ENCODE measurements around the gene CRK.
"Not testable (repeated sequence)": the region's sequence is repeated elsewhere in the genome, so short reads cannot be mapped to it uniquely, and the experiment has no call there.

CRK gene

DNA sequence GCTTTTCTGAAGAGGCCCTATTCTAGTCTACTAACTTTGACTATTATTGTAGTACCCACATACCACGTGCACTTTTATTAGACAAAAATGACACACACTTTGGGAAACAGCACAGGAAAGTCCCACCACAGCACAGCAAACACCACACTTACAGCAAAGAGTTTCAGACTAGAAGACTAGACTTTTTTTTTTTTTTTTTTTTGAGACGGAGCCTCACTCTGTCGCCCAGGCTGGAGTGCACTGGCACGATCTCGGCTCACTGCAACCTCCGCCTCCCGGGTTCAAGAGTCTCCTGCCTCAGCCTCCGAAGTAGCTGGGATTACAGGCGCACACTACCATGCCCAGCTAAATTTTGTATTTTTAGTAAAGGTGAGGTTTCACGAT is 76.1 kb downstream of the CRK start:
- peak in 1 of 2 donors; percentile 51 for DNase-seq

DNA sequence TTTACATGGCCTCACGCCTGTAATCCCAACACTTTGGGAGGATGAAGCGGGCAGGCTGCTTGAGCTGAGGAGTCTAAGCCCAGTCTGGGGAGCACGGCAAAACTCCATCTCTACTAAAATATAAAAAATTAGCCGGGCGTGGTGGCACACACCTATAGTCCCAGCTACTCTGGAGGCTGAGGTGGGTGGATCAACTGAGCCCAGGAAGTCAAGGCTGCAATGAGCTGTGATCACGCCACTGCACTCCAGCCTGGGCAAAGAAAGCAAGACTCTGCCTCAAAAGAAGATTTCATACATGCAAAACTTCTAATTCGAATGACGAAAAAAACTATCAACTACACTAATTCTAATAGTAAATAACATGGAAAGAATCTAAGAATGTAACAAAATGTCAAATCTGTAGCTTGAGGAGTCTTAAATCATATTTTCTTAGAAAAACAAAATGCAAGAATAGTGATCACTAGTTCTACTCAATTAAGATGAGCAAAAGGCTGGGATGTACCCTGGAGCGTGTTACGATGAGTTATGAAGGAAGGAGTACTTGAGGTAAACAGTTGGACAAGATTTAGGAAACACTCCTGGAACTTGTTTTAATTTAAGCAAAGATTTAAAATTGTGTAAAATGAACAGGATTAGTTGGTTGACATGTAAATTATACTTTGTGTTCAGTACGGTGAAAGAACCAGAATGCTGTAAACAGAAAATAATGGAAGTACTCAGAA is 76.7 kb downstream of the CRK start:
- DNase-seq, result no peak

DNA sequence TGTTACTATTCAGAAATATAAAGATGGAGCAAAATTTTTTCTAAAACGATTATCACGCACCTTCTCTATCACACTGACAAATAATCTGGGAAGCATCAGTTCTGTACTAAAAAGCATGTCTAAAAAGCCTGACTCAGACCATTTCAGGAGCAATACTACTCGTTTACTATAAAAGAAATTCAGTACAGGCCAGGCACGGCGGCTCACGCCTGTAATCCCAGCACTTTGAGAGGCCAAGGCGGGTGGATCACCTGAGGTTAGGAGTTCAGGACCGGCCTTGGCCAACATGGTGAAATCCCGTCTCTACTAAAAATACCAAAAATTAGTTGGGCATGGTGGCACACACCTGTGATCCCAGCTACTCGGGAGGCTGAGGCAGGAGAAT is 77.6 kb downstream of the CRK start:
- not testable (repeated sequence) for DNase-seq

DNA sequence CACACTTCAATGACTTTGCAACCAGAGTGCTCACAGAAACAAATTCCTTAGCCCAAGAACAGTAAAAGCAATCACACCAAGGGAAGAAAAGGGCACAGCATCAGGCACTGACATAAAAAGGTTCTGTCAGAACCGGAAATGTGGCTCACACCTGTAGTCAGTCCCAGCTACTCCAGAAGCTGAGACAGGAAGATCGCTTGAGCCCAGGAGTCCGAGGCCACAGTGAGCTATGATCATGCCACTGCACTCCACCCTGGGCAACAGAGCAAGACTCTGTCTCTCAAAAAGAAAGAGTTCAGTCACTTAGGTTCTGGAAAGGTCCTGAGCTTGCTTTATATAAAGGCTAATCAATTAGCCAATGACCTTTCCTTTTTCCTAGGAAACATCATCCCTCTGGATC is 78.7 kb downstream of the CRK start:
- DNase-seq, result no peak

DNA sequence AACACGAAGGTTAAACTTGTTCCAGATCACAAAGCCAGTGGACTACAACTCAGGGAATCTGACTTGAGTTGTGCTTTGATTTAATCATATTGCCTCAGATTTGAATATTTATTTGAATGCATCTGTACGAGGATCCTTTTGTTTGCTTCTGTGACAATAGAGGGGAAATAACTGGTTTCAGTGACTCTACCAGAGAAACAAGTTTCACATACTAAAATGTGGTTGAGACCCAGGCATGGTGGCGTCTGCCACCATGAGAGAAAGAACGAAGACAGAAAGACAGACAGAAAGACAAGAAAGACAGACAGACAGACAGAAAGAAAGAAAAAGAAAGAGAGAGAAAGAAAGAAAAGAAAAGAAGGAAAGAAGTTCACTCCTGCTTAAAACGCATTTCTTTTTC is 80.0 kb downstream of the CRK start:
- DNase-seq, result no peak

DNA sequence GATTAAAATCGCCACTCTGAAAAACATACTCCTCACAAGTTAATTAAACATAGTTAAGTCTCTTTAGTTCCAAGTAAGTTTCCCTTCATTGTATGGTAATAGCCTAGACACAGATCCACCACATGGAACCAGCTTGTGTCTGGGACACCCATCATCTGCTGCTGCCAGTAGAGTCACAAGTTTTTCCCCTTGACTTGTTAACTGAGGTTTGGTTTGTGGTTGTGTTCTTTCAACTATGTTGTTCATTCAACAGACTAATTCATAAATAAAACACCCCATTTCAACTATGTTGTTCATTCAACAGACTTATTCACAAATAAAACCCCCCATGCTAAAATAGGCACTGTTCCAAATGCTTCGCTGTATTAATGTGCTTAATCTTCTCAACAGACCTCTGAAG is 80.4 kb downstream of the CRK start:
- DNase-seq, result no peak

DNA sequence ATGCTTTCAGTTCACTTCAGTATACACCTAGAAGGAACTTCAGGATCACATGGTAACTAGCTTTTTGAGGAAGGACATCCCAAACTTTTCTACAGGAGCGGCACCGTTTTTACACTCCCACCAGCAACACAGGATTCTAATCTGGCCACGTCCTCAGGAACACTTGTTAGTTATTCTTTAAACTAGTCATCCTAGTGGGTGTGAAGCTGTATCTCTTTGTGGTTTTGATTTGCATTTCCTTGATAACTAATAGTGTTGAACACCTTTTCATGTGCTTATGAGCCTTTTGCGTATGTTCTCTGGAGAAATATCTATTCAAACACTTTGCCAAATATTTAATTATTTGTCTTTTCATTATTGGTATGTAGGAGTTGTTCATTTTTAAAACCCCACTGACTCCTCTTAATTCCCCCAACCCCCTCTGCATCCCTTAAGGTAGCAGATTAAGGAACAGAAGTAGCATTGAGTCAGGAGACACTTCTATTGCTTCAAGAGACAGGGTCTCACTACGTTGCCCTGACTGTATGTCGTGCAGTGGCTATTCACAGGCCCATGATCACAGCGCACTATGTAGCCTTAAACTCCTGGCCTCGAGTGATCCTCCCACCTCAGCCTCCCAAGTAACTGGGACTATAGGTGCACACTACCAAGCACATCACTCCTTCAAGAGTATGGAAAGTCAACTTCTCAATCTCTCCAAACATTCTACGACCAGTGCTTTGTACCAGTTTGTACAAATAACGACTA is 81.4 kb downstream of the CRK start:
- DNase-seq, result no peak

DNA sequence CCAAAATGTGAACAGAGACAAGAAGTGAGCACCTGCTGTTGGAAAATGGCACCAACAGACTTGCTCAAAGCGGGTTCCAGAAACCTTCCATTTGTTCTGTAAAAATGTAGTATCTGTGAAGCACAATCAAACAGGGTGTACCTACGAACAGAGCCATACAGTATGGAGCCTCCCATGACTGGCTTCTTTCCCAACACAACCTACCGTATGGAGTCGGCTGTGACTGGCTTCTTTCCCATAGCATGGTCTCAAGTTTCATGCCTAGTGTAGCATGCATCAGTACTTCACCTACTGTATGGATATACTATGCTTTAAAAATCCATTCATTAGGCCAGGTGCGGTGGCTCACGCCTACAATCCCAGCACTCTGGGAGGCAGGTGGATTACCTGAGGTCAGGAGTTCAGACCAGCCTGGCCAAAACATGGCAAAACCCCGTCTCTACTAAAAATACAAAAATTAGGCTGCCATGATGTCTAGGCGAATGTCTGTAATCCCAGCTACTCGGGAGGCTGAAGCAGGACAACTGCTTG is 82.3 kb downstream of the CRK start:
- DNase-seq, result no peak

DNA sequence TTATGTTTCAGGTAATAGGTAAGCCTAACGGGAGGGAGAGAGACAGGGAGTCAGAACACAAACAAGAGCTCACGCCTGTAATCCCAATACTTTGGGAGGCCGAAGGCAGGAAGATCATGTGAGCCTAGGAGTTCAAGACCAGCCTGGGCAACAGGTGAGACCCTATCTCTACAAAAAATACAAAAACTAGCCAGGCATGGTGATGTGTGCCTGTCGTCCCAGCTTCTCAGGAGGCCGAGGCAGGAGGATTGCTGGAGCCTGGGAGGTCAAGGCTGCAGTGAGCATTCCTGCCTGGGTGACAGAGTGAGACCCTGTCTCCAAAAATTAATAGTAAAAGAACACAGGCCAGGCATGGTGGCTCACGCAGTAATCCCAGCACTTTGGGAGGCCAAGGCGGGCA is 83.4 kb downstream of the CRK start:
- DNase-seq, result no peak

DNA sequence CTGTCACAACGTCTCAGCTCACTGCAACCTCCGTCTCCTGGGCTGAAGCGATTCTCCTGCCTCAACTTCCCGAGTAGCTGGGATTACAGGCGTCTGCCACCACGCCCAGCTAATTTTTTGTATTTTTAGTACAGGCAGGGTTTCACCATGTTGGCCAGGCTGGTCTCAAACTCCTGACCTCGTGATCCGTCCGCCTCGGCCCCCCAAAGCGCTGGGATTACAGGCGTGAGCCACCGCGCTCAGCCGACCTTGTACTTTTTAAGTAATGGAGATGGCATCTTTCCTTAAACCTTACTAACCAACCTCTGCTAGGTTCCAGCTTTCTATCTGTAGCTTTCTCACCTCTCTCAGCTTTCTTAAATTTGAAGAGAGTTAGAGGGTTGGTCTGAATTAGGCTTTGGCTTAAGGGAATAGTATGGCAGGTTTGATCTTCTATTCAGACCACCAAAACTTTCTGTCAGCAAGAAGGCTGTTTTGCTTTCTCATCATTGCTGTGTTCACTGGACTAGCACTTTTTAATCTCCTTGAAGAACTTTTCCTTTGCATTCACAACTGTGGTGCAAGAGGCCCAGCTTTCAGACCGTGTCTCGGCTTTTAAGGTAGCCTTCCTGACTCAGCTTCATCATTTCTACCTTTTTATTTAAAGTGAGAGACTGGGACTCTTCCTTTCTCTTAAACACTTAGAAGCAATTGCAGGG is 84.0 kb downstream of the CRK start:
- DNase-seq, result no peak
